ENCODE data around the gene POLD3. TPM values are rescaled to one million over a fixed set of nuclear protein-coding genes. Genes with fewer than 3 reads are reported as not detected.

POLD3 gene
- total RNA-seq, 4 donors from 2014 or later = 19.8 to 55.3 (median 34.2) TPM

- TF ChIP-seq CTCF (IDR thresholded peaks at IDR 0.05) (no peak), POLR2A (IDR thresholded peaks at IDR 0.05) (no peak)
- Histone ChIP-seq H3K4me3 (no peak overlapping the region), H3K27ac (no peak overlapping the region), H3K9me3 (no peaks in the 10 kb centered on the region), H3K27me3 (no peaks in the 10 kb centered on the region), H3K36me3 (peaks cover 0 to 27% (median 0%) of the 10 kb centered on the region in 3 donors), H3K4me1 (no peaks in the 10 kb centered on the region)
- DNase-seq = no peak
These were observed 33.7 kb downstream of the POLD3 start for GRCh38 chr11:74626130-74626529.

- no peaks in the 10 kb centered on the region for H3K27me3 ChIP-seq
- H3K36me3 ChIP-seq = peaks cover 0 to 23% (median 0%) of the 10 kb centered on the region in 3 donors
- H3K4me3 ChIP-seq = no peak overlapping the region
- no peaks in the 10 kb centered on the region for H3K9me3 ChIP-seq
- no peaks in the 10 kb centered on the region for H3K4me1 ChIP-seq
- DNase-seq = no peak
- no peak for TF ChIP-seq CTCF (IDR thresholded peaks at IDR 0.05)
- no peak for TF ChIP-seq POLR2A (IDR thresholded peaks at IDR 0.05)
- H3K27ac ChIP-seq = no peak overlapping the region
These were observed 34.2 kb downstream of the POLD3 start for GRCh38 chr11:74626604-74627003.

GRCh38 chr11:74627381-74627780 is 35.0 kb downstream of the POLD3 start:
- no peak for TF ChIP-seq CTCF (IDR thresholded peaks at IDR 0.05)
- no peak for TF ChIP-seq POLR2A (IDR thresholded peaks at IDR 0.05)

GRCh38 chr11:74630043-74630442 is 37.7 kb downstream of the POLD3 start:
- H3K27ac ChIP-seq = no peak overlapping the region
- peaks cover 0 to 6% (median 0%) of the 10 kb centered on the region in 4 donors for H3K4me1 ChIP-seq

More at GRCh38 chr11:74627381-74627780, 35.0 kb downstream of the POLD3 start:
- Histone ChIP-seq H3K4me1 (no peaks in the 10 kb centered on the region), H3K9me3 (no peaks in the 10 kb centered on the region), H3K36me3 (peaks cover 0 to 20% (median 0%) of the 10 kb centered on the region in 3 donors), H3K4me3 (no peak overlapping the region), H3K27ac (no peak overlapping the region), H3K27me3 (no peaks in the 10 kb centered on the region)
- DNase-seq = no peak

GRCh38 chr11:74633406-74634393 is 41.3 kb downstream of the POLD3 start:
- no peak for DNase-seq
- Histone ChIP-seq H3K9me3 (no peaks in the 10 kb centered on the region), H3K27ac (no peak overlapping the region), H3K36me3 (peaks cover 0 to 39% (median 0%) of the 10 kb centered on the region in 3 donors), H3K4me1 (peaks cover 0 to 6% (median 0%) of the 10 kb centered on the region in 4 donors), H3K27me3 (no peaks in the 10 kb centered on the region), H3K4me3 (no peak overlapping the region)
- TF ChIP-seq POLR2A (IDR thresholded peaks at IDR 0.05) (no peak), CTCF (IDR thresholded peaks at IDR 0.05) (no peak)

More at GRCh38 chr11:74630043-74630442, 37.7 kb downstream of the POLD3 start:
- Histone ChIP-seq H3K27me3 (no peaks in the 10 kb centered on the region), H3K36me3 (peaks cover 0 to 20% (median 0%) of the 10 kb centered on the region in 3 donors), H3K9me3 (no peaks in the 10 kb centered on the region), H3K4me3 (no peak overlapping the region)
- no peak for TF ChIP-seq CTCF (IDR thresholded peaks at IDR 0.05)
- TF ChIP-seq POLR2A (IDR thresholded peaks at IDR 0.05) = no peak
- no peak for DNase-seq

Data from Peyer's patch (tissue), 4 donors.